ENCODE results near the gene ADCY10. TPM values are rescaled to one million over a fixed set of nuclear protein-coding genes. Genes with fewer than 3 reads are reported as not detected.

The ADCY10 gene
- total and polyA plus RNA-seq, 2 of the 8 experiments (the other 6 are each of a cell fraction or from before 2014, with no cell fraction given), result 0.02 TPM; not detected in 1

- Histone ChIP-seq H4K8ac (ENCODE audit: extremely low read depth, insufficient read depth, low read length) (peak within 1 kb of the TSS; percentile 94), H2AFZ (ENCODE audit: low read length) (peak within 1 kb of the TSS; percentile 90), H3K18ac (ENCODE audit: extremely low read depth, low read length) (peak within 1 kb of the TSS; percentile 92), H3K27ac (ENCODE audit: low read depth, low read length) (peak within 1 kb of the TSS; percentile 93), H3K4me2 (ENCODE audit: insufficient read depth in 1 of 2, low read depth in 2 of 2, low read length in 2 of 2) (peak within 1 kb of the TSS; percentile 88 to 95), H2BK20ac (ENCODE audit: low read length) (no peak within 1 kb of the TSS), H3K4me1 (replicated peaks in 1 of 4; ENCODE audit: control insufficient read depth in 3 of 4, insufficient read depth in 4 of 4, low read length in 3 of 4) (peaks cover 0 to 4% (median 0%) of the 10 kb centered on the region in 4 experiments; a peak in 2 of 7 replicates), H3K56ac (replicated peaks; ENCODE audit: insufficient read length, low read depth, low read length) (peak within 1 kb of the TSS; percentile 74), H3K23me2 (ENCODE audit: low read depth, low read length) (peaks cover 9% of the 10 kb centered on the region), H4K91ac (replicated peaks; ENCODE audit: insufficient read length, low read length) (peak within 1 kb of the TSS; percentile 75), H4K20me1 (replicated peaks in 1 of 2; ENCODE audit: control insufficient read depth in 1 of 2, insufficient read depth in 2 of 2, low read length in 2 of 2) (no peaks in the 10 kb centered on the region), H3K79me2 (ENCODE audit: control insufficient read depth in 1 of 2, insufficient read depth in 2 of 2, low read length in 2 of 2) (peaks cover 0 to 53% of the 10 kb centered on the region in 2 experiments; a peak in 3 of 4 replicates), H3K9ac (replicated peaks in 1 of 4; ENCODE audit: extremely low read depth in 1 of 4, low read depth in 3 of 4, low read length in 3 of 4) (peak within 1 kb of the TSS; percentile 88 to 100 (median 94)), H3K27me3 (replicated peaks in 1 of 4; ENCODE audit: control insufficient read depth in 3 of 4, extremely low read depth in 1 of 4, insufficient read depth in 3 of 4, low read length in 3 of 4) (no peaks in the 10 kb centered on the region), H3K4ac (replicated peaks; ENCODE audit: insufficient read length, low read depth, low read length) (peak within 1 kb of the TSS; percentile 78), H2BK5ac (ENCODE audit: low read depth, low read length) (peak within 1 kb of the TSS; percentile 98), H2AK5ac (ENCODE audit: low read depth, low read length) (peak within 1 kb of the TSS; percentile 55; the same call in 1 of the 2 replicates), H2BK15ac (ENCODE audit: low read length) (peak within 1 kb of the TSS; percentile 89; the same call in 1 of the 2 replicates), H2BK120ac (replicated peaks; ENCODE audit: low read depth, low read length) (peak within 1 kb of the TSS; percentile 61), H2BK12ac (ENCODE audit: low read depth, low read length) (peak within 1 kb of the TSS; percentile 99), H4K5ac (ENCODE audit: insufficient read length, low read depth, low read length) (peak within 1 kb of the TSS; percentile 98), H3K4me3 (ENCODE audit: extremely low read depth in 1 of 4, insufficient read depth in 2 of 4, low read depth in 3 of 4, low read length in 4 of 4) (peak within 1 kb of the TSS; percentile 90 to 95 (median 92)), H3K23ac (ENCODE audit: insufficient read length) (no peak within 1 kb of the TSS), H3K14ac (ENCODE audit: insufficient read length) (no peak within 1 kb of the TSS), H3K36me3 (ENCODE audit: control insufficient read depth in 2 of 4, insufficient read depth in 4 of 4, low read length in 3 of 4) (no peaks in the 10 kb centered on the region), H3K9me3 (ENCODE audit: insufficient read depth in 2 of 2, low read depth in 1 of 2, low read length in 1 of 2) (no peaks in the 10 kb centered on the region), H3K79me1 (ENCODE audit: low read depth, low read length) (no peaks in the 10 kb centered on the region)
- POLR2A ChIA-PET (ENCODE audit: partially characterized antibody), result interaction anchor here (0.9 to 2.9 kb wide), 24 partner anchors 9 to 716 kb away, joined by 3 to 22 read pairs (median 4); partner anchors contain the start of genes ADCY10, MPZL1 and POU2F1
- CTCF ChIA-PET (ENCODE audit: partially characterized antibody), result interaction anchor here (0.8 to 1.5 kb wide), 4 partner anchors 11 to 139 kb away, joined by 3 read pairs; no protein-coding TSS in a partner anchor
- FAIRE-seq (peak; percentile 78), DNase-seq (ENCODE audit: low read depth in 1 of 2, low spot score in 2 of 2) (peak; percentile 94 to 98)
- 1% methylated on average over 43 of the region's 58 CpGs; no CpG with 5 or more reads in 1 of the 2 experiments for WGBS, 2 experiments (ENCODE audit: extremely low coverage in 1 of 2, insufficient coverage in 1 of 2, insufficient read length in 1 of 2, insufficient replicate concordance in 2 of 2, low coverage in 1 of 2, low lambda C conversion rate in 2 of 2, missing lambda C conversion rate in 1 of 2)
- TF ChIP-seq SP4 (IDR thresholded peaks at IDR 0.05; ENCODE audit: low read length) (peak; percentile 42; the same call in 1 of the 2 replicates), KDM4A (IDR thresholded peaks at IDR 0.05; ENCODE audit: low read depth, low read length, severe bottlenecking) (peak; percentile 14), CHD1 (IDR thresholded peaks at IDR 0.05; ENCODE audit: low read depth, low read length) (no peak), TAF7 (optimal IDR thresholded peaks at IDR 0.05; ENCODE audit: borderline replicate concordance, low read depth, low read length) (peak; percentile 64), ASH2L (IDR thresholded peaks at IDR 0.05; ENCODE audit: low read length) (peak; percentile 94), CHD2 (IDR thresholded peaks at IDR 0.05; ENCODE audit: low read length) (peak; percentile 99), KDM1A (IDR thresholded peaks at IDR 0.05; ENCODE audit: borderline replicate concordance, low read length) (0 out of 2 replicates have a peak, but pooled peaks have one; percentile 22), JUND (IDR thresholded peaks at IDR 0.05; ENCODE audit: low read length) (0 out of 2 replicates have a peak, but pooled peaks have one; percentile 2), POLR2AphosphoS5 (IDR thresholded peaks at IDR 0.05; ENCODE audit: low read depth, low read length) (peak; percentile 94), RFX5 (IDR thresholded peaks at IDR 0.05; ENCODE audit: borderline replicate concordance, low read depth, low read length) (no peak), E2F6 (IDR thresholded peaks at IDR 0.05) (peak; percentile 26; the same call in 1 of the 2 replicates)
Observed at GRCh38 chr1:167936068-167936929, 22.4 kb upstream of the ADCY10 start, which contains the start of gene DCAF6. Gene DCAF6 (plus strand): TSS chr1:167936683. CDS start chr1:167936912, 229 bp downstream.
